ENCODE results near the gene MXD4. TPM values are rescaled to one million over a fixed set of nuclear protein-coding genes. Genes with fewer than 3 reads are reported as not detected.

The MXD4 gene, protein sequence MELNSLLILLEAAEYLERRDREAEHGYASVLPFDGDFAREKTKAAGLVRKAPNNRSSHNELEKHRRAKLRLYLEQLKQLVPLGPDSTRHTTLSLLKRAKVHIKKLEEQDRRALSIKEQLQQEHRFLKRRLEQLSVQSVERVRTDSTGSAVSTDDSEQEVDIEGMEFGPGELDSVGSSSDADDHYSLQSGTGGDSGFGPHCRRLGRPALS
- 17.7 to 22.7 TPM (median 20.4 TPM) in 3 replicates for total RNA-seq (2021)
- percentile 47 among the genes with signal in this experiment for Bru-seq, nascent RNA
- long read RNA-seq, experiment 1, full-length matches to known transcripts = 83 of 126 reads
- long read RNA-seq, experiment 1, partial matches to known transcripts = 6 of 126 reads
- long read RNA-seq, experiment 1, other reads (novel, unspliced or antisense) = 37 of 126 reads
- long read RNA-seq, experiment 2, full-length matches to known transcripts = 11 of 30 reads
- long read RNA-seq, experiment 2, partial matches to known transcripts = 1 of 30 reads
- long read RNA-seq, experiment 2, other reads (novel, unspliced or antisense) = 18 of 30 reads
- long read RNA-seq, experiment 3, full-length matches to known transcripts = 1 of 3 reads
- long read RNA-seq, experiment 3, partial matches to known transcripts = 1 of 3 reads
- long read RNA-seq, experiment 3, other reads (novel, unspliced or antisense) = 1 of 3 reads

DNA sequence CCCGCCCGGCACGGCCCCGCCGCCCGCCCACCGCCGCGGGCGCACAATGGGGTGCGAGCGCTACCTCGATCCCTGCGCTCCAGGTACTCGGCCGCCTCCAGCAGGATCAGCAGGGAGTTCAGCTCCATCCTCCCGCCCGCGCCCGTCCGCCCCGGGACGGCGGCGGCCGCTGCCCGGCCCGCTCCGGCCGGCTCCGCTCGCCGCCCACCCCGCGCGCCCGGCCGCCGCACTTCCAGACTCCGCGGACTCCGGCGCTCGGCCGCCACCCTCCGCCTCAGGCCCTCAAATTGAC, at the start of gene MXD4:
Gene MXD4, minus strand, starts transcription at position 257 of the 292 bp plus-strand sequence. Its CDS starts 129 bp downstream, at position 128.
- ChIA-PET CTCF (interaction anchor here (0.8 to 3.6 kb wide), 4 partner anchors 20 to 130 kb away, joined by 3 to 19 read pairs (median 4); partner anchors contain the start of genes HAUS3 and POLN), POLR2A (interaction anchor here (0.9 to 1.0 kb wide), 3 partner anchors 20 to 157 kb away, joined by 3 to 4 read pairs (median 3); partner anchors contain the start of genes CFAP99, HAUS3 and POLN)
- peak within 1 kb of the TSS; percentile 62 for H3K4me3 Mint-ChIP-seq
- H3K36me3 Mint-ChIP-seq = no peaks in the 10 kb centered on the region
- no peaks in the 10 kb centered on the region for H3K4me1 Mint-ChIP-seq
- no peak for ATAC-seq
- no peaks in the 10 kb centered on the region for H3K9me3 Mint-ChIP-seq
- TF ChIP-seq, protein P1, sequence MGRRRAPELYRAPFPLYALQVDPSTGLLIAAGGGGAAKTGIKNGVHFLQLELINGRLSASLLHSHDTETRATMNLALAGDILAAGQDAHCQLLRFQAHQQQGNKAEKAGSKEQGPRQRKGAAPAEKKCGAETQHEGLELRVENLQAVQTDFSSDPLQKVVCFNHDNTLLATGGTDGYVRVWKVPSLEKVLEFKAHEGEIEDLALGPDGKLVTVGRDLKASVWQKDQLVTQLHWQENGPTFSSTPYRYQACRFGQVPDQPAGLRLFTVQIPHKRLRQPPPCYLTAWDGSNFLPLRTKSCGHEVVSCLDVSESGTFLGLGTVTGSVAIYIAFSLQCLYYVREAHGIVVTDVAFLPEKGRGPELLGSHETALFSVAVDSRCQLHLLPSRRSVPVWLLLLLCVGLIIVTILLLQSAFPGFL (CRISPR knock-in tag; IDR thresholded peaks at IDR 0.05; ENCODE audit: borderline replicate concordance) = no peak
- TF ChIP-seq JUN (CRISPR knock-in tag; IDR thresholded peaks at IDR 0.05) (no peak), SMAD3 (CRISPR knock-in tag; IDR thresholded peaks at IDR 0.05; ENCODE audit: borderline replicate concordance) (no peak), HMGA2 (CRISPR knock-in tag; IDR thresholded peaks at IDR 0.05) (no peak), KAT7 (CRISPR knock-in tag; IDR thresholded peaks at IDR 0.05; ENCODE audit: borderline replicate concordance) (no peak)
- H3K27ac Mint-ChIP-seq = no peak within 1 kb of the TSS
- no peak for DNase-seq (ENCODE audit: low spot score)
- H3K27me3 Mint-ChIP-seq (ENCODE audit: low read depth) = peaks cover 7% of the 10 kb centered on the region

DNA sequence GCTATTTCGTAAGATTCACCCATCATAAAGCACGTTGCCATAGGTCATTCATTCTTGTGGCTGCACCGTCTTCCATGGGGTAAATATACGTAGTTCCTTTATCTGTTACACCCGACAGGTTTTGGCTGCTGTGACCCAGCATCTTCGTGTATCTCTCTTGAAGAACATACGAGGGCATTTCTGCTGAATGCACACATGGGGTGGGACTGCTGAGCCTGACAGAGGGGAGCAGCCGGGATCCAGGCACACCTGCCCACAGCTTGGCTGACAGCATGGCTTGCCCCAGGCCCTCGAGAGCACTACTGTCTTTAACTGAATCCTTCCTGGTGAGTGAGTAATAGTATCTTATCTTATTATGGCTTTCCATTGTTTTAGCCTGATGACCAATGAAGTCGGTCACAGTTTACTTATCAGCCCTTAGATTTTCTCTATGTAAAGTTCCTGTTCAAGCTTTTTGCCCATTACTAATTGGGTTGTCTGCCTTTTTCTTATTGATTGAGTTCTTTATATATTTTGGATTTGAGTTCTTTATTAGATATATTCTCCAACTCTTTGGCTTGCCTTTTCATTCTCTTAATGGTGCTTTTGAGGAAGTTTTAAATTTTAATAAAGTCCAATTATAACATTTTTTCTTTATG, 45.0 kb upstream of the MXD4 start:
- CTCF ChIA-PET = no interaction called here
- POLR2A ChIA-PET = no interaction called here

DNA sequence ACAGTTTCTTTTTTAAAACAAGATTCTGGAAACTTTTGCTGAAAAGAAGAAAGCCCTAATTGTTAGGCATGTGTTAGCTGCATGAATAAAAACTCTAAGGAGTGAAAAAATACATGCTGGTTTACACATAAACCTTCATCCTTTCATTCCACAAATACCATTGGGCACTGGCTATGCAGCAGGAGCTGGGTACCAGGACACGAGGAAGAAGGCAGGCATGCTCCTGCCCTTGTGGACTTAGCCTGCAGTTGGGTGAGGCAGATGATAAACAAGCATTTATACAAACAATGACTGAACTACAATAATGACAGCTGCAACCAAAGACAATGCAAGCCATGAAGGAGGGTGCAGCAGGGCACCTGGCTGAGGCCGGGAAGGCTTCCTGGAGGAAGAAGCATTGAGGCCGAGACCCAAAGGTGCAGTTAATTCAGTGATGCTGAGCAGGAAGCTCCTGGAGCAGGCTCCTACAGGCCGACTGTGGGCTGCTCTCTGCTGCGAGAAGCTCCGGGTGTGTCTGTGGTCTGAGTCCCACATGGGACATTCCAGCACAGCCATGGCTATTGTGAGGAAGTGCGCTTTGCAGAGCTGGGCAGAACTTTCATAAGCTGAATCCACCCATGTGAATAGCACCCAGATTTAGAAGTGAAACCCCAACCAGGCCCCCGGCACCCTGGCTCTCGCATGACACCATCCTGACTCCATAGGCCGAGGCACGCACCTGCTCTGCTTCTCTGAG, 44.0 kb upstream of the MXD4 start:
- ATAC-seq = no peak
- peaks cover 3% of the 10 kb centered on the region; the same call in 1 of the 2 replicates for H3K27me3 Mint-ChIP-seq (ENCODE audit: low read depth)
- no peak overlapping the region for H3K4me3 Mint-ChIP-seq
- H3K9me3 Mint-ChIP-seq = peaks cover 35% of the 10 kb centered on the region
- CTCF ChIA-PET = interaction anchor here (1.6 kb wide), 1 partner anchor 86 kb away, joined by 7 read pairs; no protein-coding TSS in a partner anchor
- H3K36me3 Mint-ChIP-seq = peaks cover 14% of the 10 kb centered on the region
- no peaks in the 10 kb centered on the region for H3K4me1 Mint-ChIP-seq
- no peak overlapping the region for H3K27ac Mint-ChIP-seq
- POLR2A ChIA-PET = no interaction called here
- no peak for DNase-seq (ENCODE audit: low spot score)
- TF ChIP-seq ZBTB21 (CRISPR knock-in tag; IDR thresholded peaks at IDR 0.05; ENCODE audit: borderline replicate concordance) (no peak), NR3C1 (CRISPR knock-in tag; conservative IDR thresholded peaks at IDR 0.05; ENCODE audit: low read depth) (no peak), ZNF317 (CRISPR knock-in tag; IDR thresholded peaks at IDR 0.05; ENCODE audit: borderline replicate concordance, low read depth) (no peak), CREM (CRISPR knock-in tag; IDR thresholded peaks at IDR 0.05) (no peak)
- TF ChIP-seq, protein P2, sequence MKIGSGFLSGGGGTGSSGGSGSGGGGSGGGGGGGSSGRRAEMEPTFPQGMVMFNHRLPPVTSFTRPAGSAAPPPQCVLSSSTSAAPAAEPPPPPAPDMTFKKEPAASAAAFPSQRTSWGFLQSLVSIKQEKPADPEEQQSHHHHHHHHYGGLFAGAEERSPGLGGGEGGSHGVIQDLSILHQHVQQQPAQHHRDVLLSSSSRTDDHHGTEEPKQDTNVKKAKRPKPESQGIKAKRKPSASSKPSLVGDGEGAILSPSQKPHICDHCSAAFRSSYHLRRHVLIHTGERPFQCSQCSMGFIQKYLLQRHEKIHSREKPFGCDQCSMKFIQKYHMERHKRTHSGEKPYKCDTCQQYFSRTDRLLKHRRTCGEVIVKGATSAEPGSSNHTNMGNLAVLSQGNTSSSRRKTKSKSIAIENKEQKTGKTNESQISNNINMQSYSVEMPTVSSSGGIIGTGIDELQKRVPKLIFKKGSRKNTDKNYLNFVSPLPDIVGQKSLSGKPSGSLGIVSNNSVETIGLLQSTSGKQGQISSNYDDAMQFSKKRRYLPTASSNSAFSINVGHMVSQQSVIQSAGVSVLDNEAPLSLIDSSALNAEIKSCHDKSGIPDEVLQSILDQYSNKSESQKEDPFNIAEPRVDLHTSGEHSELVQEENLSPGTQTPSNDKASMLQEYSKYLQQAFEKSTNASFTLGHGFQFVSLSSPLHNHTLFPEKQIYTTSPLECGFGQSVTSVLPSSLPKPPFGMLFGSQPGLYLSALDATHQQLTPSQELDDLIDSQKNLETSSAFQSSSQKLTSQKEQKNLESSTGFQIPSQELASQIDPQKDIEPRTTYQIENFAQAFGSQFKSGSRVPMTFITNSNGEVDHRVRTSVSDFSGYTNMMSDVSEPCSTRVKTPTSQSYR (CRISPR knock-in tag; IDR thresholded peaks at IDR 0.05) = no peak
- TF ChIP-seq, protein P3, sequence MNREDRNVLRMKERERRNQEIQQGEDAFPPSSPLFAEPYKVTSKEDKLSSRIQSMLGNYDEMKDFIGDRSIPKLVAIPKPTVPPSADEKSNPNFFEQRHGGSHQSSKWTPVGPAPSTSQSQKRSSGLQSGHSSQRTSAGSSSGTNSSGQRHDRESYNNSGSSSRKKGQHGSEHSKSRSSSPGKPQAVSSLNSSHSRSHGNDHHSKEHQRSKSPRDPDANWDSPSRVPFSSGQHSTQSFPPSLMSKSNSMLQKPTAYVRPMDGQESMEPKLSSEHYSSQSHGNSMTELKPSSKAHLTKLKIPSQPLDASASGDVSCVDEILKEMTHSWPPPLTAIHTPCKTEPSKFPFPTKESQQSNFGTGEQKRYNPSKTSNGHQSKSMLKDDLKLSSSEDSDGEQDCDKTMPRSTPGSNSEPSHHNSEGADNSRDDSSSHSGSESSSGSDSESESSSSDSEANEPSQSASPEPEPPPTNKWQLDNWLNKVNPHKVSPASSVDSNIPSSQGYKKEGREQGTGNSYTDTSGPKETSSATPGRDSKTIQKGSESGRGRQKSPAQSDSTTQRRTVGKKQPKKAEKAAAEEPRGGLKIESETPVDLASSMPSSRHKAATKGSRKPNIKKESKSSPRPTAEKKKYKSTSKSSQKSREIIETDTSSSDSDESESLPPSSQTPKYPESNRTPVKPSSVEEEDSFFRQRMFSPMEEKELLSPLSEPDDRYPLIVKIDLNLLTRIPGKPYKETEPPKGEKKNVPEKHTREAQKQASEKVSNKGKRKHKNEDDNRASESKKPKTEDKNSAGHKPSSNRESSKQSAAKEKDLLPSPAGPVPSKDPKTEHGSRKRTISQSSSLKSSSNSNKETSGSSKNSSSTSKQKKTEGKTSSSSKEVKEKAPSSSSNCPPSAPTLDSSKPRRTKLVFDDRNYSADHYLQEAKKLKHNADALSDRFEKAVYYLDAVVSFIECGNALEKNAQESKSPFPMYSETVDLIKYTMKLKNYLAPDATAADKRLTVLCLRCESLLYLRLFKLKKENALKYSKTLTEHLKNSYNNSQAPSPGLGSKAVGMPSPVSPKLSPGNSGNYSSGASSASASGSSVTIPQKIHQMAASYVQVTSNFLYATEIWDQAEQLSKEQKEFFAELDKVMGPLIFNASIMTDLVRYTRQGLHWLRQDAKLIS (CRISPR knock-in tag; IDR thresholded peaks at IDR 0.05; ENCODE audit: borderline replicate concordance) = no peak
- TF ChIP-seq, protein P1 (CRISPR knock-in tag; IDR thresholded peaks at IDR 0.05; ENCODE audit: borderline replicate concordance) = no peak

More for the DNA sequence above, 45.0 kb upstream of the MXD4 start:
- H3K4me3 Mint-ChIP-seq = no peak overlapping the region
- H3K27me3 Mint-ChIP-seq (ENCODE audit: low read depth) = peaks cover 3% of the 10 kb centered on the region; the same call in 1 of the 2 replicates
- ATAC-seq (no peak), DNase-seq (ENCODE audit: low spot score) (no peak)
- H3K9me3 Mint-ChIP-seq = peaks cover 39% of the 10 kb centered on the region
- TF ChIP-seq ZNF121 (CRISPR knock-in tag; IDR thresholded peaks at IDR 0.05) (no peak), ZNF671 (CRISPR knock-in tag; IDR thresholded peaks at IDR 0.05) (no peak), GTF2I (CRISPR knock-in tag; conservative IDR thresholded peaks at IDR 0.05) (no peak), JUN (CRISPR knock-in tag; IDR thresholded peaks at IDR 0.05) (no peak), ZNF416 (CRISPR knock-in tag; IDR thresholded peaks at IDR 0.05) (no peak), ZNF263 (CRISPR knock-in tag; IDR thresholded peaks at IDR 0.05; ENCODE audit: low read depth) (no peak), TP53 (CRISPR knock-in tag; IDR thresholded peaks at IDR 0.05) (no peak), ZNF423 (CRISPR knock-in tag; IDR thresholded peaks at IDR 0.05) (no peak)
- TF ChIP-seq, protein P4, sequence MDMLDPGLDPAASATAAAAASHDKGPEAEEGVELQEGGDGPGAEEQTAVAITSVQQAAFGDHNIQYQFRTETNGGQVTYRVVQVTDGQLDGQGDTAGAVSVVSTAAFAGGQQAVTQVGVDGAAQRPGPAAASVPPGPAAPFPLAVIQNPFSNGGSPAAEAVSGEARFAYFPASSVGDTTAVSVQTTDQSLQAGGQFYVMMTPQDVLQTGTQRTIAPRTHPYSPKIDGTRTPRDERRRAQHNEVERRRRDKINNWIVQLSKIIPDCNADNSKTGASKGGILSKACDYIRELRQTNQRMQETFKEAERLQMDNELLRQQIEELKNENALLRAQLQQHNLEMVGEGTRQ (CRISPR knock-in tag; IDR thresholded peaks at IDR 0.05) = no peak
- H3K36me3 Mint-ChIP-seq = peaks cover 14% of the 10 kb centered on the region
- no peaks in the 10 kb centered on the region for H3K4me1 Mint-ChIP-seq
- no peak overlapping the region for H3K27ac Mint-ChIP-seq

Data from WTC11 (cell line).